Measurements from ENCODE around the gene COG5.

COG5 gene

DNA sequence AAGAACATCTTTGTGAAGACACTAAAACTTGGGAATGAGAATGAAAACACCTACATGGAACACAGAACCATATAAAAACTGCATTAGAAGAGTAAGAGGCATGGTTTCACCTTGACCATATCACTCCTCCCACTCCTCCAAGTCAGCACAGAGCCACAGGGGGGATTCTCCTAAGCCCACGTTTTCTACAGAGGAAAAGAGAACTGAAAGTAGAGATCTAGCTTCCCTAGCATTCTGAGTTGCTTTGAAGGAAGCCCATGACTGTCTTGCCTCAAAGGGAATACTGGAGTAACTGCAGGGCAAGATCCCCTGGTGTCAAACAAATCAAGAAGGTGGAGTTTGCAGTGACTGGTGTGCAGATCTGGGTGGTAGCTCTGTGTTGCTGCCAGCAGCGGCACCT is 351.0 kb downstream of the COG5 start:
- no peak for DNase-seq

DNA sequence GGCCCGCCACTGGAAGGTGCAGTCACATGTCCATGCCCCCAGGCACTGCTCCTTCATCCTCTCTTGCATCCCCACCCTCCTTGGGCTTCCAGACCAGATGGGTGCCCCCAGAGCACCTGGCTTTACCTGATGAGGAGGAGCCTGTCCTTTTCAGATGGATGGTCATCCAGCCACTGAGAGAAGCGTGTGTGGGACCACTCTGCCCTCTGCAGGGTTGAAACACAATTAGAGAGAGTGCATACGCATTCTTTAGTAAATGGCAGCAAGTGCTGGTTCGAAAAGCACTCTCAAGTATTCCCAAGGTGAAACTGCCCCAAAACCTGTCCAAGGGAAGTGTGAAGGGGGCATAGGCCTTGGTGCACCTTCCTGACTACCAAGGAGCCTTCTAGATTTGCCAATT is 353.3 kb downstream of the COG5 start:
- no peak for DNase-seq

DNA sequence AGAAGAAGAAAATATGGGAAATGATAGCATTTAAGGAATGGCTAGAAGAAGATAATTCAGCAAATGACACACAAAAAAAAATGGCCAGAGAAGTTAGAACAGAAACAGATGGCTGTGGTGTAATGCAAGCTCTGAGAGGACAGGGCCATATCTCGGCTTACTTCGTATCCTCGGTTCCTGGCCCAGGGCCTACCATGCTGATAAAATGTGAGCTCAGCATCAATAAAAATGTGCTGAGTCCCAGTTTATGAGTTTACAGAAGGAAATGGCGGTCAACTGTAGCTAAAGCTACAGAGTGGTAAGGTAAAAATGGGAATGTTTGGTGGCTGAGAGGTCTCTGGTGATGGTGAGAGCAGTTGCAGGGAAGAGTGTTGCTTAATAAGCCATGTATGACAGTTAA is 354.2 kb downstream of the COG5 start:
- DNase-seq: no peak

DNA sequence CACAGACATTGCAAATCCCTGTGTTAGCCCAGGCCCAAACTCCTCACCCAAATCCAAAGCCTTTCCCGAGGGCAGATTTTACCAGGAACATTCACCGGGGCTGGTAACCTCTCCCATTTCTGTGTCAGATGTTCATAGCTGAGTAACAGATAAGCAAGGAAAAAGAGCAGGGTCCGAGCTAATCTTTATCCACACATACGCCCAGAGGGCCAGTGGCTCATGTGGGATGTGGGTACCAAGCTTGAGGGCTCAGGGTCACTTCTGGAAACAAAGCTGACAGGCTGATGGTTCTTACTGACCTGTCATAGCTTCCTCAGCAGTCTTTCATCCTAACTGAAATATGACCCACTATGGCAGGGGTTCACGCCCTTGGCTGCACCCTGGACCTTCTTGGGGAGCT is 355.2 kb downstream of the COG5 start:
- DNase-seq: no peak

DNA sequence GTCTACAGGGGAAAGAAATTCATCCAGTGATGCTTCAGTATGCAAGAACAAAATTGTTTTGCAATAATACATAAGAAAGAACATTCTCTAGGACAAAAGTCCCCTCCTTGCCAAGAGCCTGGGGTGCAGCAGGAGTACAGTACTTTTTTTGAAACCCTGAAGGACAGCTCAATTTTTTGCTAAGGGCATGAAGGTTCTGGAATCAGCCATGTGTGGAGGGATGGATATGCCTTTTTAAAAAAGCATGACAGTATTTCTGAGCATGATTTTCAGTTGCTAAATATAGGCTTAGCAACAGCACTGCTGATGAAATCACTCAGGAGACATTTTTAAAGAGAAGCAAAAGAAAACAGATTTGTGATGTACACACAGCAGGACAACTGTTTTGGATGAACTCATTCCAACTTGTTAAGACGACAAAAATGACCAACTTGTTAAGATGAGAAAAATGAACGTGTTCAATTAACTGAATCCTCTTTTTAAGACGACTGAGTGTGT is 355.6 kb downstream of the COG5 start:
- no peak for DNase-seq

DNA sequence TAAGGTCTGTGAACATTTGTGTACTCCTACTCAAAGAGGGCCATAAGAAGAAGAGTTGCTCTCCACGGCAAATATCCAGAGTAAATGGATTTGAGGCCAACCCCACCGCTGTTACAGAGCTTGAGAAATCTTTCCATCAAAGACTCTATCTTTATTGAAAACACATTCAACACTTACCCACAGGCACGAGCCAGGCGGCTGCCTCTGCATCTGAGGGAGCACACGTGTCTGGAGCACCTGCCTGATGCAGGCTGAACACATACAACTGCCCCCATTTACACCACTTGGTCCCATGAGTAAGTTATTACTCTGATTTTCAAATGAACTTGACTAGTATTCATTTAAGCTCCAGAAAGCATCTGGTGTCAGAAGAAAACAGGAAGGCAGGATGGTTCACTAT is 356.3 kb downstream of the COG5 start:
- no peak for DNase-seq

DNA sequence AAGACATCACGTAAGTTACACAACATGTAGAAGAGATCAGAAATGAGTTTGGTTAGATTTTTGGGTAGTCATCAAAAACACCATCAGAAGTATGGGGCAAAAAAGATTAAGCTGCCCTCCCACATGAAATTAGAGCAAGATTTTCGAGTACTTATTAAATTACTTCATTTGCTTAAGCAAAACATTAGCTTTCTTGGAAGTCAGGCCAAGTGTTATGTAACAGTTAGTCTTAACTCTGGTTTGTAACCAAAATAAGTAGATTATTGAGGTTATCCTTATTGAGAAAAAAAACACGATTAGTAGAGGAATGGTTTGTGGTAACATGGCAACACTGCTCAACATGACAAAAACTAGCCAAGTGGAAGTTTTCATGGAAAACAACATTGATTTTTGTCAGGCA is 357.0 kb downstream of the COG5 start:
- no peak for DNase-seq

DNA sequence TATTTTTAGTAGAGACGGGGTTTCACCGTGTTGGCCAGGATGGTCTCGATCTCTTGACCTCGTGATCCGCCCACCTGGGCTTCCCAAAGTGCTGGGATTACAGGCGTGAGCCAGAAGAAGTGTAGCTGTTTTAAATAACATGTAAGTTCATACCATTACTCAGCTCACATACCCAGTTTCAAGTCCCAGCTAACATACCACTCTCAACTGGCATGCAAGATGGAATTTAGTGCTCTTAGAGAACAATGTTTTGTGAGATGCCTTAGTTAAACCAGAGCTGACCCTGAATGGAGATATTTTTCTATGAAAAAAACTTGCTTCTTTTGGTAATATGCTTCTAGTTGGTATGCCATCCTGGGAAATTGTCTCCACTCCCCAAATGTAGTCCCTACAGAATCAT is 357.6 kb downstream of the COG5 start:
- no peak for DNase-seq

DNA sequence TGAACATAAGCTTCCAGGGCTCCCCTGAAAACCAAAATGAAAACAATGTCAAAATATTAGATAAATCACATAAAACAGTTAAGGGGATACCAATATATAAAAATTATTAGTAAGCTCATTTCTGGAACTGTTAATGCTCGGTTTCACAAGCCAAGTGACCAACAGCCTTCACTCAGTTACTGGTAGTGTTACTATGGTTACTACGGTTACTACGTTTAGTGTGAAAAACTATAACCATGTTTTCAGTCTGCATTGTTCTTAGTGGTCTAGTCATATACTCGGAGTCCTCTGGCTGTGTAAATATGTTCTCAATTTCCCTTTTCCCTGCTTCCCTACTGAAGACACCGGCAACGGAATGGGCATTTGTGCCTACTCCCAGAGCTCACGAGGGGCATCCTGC is 360.1 kb downstream of the COG5 start:
- DNase-seq: no peak

DNA sequence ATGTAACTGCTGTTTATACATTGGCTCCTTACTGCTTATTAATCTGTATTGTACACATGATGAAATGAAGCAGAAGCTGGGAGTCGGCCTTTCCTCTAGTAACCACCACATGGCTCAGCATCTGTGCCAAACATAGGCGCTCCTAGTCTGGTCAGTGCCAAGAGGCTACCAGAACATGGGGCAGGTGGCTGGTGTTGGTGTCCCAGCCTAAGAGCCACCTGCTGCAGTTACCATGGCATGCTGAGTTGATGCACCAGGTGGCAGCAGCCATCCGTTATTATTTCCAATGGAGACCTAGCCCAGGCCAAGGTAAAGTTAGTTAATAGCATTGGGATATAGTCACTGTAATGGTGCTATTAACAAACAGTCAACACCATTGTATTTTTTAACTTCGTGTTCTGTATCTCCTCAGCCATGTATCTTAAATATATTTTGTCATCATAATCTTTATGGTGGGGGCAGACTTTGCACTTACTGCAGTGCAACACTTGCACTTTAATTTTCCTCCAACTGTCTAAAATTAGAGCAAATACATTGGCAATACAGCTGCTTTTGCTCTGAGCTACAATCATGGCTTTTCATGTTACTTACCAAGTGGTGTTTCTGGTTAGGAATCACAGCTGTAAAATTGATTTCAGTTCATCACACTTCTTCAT is 361.8 kb downstream of the COG5 start:
- no peak for DNase-seq

DNA sequence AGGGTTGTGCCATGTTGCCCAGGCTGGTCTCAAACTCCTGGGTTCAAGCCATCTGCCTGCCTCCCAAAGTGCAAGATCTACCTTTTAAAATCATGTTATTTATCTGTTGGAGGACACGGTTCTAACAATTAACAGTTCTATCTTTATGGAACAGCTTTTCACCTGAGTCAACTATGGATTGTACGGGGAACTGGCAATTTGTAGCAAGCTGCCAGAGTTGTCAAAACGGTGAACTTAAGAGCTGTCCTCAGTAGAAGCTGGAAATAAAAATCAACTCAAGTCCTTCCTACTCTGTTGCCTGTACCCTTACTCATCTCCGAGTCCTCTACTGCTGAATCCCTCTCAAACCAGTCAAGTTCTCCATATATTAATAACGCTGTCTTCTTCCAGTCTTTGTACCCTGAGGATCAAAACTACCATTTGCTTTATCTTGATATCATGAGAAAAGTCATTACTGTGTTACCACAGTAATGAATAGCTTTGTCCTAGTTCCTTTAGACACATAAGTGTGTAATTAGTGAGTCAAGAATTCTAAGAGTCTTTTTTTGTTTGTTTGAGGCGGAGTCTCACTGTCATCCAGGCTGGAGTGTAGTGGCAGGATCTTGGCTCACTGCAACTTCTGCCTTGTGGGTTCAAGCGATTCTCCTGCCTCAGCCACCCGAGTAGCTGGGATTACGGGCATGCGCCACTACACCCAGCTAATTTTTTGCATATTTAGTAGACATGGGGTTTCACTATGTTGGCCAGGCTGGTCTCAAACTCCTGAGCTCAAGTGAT is 366.7 kb downstream of the COG5 start:
- no peak for DNase-seq

DNA sequence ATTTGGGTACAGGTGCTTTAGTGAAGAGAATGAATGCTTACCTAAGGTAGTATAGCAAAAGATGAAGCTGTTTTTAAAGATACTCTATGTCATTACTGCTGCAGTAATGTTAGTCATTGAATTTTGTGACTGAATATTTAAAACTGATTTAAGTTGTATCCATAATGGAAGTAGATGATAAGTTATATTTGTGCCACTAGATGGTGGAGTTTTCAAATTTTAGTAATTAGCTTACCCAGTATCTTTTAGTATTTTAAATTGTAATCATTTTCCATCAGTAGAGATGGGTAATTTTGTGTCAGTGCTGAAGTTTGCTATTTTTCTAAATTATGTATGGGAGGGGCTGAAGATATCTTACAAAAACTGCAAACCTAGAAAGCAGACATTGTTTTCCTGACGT is 369.7 kb downstream of the COG5 start:
- DNase-seq: no peak

DNA sequence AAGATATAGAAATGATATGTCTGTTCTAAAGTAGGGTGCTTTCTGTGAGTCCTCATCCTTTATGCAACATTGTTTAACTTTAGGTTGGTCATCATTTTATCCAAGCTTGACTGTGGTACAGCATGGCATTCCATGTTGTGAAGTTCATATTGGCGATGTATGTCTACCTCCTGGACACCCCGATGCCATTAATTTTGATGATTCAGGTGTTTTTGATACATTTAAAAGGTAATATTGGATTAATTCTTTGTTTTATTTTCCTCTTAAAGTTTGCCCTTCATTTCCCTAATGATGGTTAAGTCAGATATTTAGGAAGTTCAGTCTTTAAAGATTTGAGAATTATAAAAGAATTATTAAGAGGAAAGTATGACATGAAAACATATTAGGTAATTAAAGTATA is 373.6 kb downstream of the COG5 start:
- no peak for DNase-seq

DNA sequence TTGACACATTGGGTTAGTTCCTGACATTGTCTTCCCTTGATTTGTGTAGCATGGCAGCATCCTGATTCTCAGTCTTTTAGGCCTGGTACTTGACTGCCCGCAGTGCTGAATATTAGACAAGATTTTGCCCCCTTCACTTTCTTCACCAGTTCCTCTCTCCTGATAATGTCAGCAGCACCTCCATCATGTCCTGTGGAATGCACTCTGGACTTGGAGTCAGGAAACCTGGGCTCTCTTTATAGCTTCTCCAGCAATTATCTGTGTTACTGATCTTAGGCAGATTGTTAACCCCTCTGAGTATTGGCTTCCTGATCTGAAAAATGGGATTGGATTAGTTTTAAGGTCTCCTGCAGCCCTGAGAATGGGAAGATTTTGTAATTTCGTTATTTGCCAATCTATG is 375.9 kb downstream of the COG5 start:
- no peak for DNase-seq

DNA sequence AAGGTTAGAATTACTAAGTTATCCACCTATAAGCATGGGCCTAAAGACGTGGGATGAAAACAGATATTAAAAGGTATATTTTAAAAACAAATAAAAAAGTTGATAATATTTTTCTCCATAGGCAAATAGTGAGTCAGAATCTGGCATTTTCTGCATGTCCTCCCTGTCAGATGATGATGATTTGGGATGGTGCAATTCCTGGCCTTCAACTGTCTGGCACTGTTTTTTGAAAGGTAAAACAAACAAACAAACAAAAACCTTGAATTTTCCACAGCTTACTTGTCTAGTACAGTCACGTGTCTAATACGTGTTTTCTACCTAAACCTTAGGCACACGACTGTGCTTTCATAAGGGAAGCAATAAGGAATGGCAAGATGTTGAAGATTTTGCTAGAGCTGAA is 377.5 kb downstream of the COG5 start:
- no peak for DNase-seq

DNA sequence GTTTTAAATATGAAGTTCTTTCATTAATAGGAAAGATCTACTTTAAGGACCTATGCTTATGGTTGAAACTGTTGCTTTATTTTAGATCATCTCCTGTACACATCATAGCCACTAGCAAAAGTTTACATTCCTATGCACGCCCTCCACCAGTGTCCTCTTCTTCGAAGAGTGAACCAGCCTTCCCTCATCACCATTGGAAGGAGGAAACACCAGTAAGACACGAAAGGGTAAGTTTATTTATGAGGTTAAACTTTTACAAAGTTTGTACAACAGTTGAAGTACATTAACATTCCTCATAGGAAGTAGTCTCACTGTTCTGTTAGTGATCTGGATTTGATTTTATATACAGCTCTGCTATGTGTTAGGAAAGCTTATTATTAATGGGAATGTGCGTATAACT is 378.0 kb downstream of the COG5 start:
- DNase-seq: no peak

DNA sequence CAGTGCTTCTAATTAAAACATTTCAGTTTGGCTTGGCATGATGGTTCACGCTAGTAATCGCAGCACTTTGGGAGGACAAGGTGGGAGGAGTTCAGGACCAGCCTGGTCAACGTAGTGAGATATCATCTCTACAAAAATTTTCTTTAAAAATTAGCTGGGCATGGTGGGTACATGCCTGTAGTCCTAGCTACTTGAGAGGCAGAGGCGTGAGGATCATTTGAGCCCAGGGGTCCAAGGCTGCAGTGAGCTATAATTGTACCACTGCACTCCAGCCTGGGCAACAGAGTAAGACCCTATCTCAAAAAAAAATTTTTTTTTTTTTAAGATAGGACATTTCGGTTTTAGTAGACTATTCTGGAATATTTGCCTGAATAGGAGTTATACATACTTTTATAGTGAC is 382.5 kb downstream of the COG5 start:
- no peak for DNase-seq

DNA sequence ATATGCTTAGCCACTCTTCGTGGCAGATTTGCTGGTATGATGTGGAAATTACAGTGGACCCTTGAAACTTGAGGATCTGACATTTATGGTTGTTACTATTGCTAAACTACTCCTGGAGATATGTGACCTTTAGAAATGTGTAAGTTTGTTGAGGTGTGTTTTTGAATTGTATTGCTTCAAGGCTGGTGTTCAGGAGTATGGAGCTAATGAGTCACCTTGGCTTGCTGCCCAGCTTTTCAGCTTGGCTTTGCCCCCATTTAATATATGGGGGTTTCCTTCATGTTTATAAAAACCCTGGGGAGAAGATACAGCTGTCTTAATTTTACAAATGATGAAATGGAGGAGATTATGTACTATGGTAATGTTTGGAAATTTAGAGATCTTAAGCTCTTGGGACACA is 383.3 kb downstream of the COG5 start:
- peak; percentile 85 for DNase-seq

DNA sequence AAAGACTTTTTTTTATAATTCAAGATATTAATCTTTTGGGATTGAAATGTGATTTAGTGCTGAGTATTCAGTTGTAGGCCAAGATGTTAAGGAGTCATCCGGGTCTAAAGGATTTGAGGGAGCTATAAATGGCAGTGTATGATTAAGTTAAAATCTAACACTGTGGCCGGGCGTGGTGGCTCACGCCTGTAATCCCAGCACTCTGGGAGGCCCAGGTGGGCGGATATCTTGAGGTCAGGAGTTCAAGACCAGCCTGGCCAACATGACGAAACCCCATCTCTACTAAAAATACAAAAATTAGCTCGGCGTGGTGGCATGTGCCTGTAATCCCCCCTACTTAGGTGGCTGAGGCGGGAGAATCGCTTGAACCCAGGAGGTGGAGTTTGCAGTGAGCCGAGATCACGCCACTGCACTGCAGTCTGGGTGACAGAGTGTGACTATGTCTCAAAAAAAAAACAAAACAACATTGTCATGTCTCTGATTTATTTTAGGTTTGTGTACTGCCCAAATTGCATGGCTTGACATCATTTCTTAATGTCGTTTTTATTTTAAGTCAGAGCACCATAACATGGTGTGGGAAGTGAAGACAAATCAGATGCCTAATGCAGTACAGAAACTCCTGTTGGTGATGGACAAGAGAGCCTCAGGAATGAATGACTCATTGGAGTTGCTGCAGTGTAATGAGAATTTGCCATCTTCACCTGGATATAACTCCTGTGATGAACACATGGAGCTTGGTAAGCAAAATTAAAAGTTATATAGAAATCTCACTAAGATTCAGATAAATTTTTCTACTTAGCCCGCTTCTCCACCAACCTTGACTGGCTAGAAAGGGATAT is 384.2 kb downstream of the COG5 start:
- no peak for DNase-seq

DNA sequence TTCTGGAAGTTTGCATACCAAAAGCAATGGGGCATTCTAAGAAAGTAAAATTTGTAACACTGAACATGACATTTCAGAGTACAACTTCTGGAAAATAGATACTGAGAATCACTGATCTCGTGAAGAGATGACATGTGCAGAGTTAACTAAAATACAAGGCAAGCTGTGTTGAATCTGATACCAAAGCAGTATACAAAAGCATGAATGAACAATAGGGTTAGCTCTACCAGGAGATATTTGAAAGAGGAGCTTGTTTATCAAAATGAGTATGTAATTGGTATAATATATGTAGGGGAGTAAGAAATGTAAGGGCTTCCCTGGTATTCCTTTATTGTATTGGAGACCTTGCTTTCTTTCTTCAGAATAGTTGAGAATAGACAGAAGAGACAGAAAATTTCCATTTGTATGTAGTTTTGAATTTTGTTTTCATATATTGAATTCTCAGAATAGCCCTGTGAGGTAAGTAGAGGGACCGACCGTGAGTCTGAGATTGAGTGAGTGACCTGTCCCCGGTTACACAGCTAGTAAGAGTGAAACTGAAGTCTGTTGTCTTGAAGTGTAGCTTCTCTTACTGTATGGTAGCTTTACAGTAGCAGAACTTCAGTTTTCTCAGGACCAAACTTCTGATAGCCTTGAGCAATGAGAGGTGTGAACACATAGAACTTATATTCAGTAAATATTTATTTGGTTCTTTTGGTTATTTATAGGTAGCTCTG is 389.9 kb downstream of the COG5 start:
- no peak for DNase-seq

DNA sequence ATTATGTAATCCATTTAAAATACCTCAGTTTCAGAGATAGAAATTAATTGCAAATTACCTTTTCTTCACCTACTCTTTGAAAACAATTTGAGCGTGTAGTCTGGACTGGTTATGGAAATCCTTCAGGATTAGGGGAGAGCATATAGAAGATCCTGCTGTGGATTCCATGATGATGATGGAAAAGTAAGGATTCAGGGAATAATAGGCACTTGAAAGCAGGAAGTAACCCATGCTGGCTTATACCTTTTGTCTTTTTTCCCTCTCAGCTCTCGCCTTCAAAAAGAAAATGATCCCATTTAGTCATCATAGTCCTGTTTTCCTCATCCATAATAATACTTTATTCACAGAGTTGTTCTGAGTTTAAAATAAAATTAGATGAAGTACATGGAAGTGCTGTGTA is 390.5 kb downstream of the COG5 start:
- no peak for DNase-seq

DNA sequence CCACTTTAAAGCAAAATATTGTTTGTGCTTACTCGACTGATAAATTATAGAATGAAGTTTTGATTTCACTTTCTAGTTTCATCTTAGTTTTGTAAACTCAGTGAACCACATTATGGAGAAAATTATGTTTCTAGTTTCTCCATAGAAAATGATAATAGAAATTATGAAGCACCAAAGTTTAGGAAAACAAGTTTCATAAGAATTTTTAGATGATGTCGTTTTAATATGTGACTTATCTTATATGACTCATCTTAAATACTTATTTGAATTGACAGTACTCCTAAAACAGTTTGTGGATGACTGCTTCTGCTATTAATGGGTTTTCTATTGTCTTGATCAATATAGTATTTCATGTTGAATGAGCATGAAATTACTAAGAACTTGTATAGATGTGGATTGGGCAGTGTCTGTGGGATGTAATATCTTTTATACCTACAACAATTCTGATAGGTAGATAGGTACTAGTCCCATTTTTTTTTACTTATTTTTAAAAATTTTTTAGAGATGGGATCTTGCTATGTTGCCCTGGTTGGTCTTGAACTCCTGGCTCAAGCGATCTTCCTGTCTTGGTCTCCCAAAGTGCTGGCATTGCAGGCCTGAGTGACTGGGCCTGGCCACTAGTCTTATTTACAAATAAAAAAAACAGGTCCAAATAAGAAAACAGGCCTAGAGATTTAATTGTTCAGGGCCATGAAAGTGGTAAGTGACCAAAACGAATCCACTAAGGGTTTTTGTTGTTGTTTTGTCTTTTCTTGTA is 391.3 kb downstream of the COG5 start:
- DNase-seq: no peak
